Lower leg skin (tissue), 4 donors: Measurements from ENCODE around the gene NALF2. TPM values are rescaled to one million over a fixed set of nuclear protein-coding genes. Genes with fewer than 3 reads are reported as not detected.
A peak's percentile ranks its signal among the peaks of the same experiment; 100 is the strongest.

Source experiments
- DNase-seq, 2 donors: peaks; one replicate each; pipeline ENCODE4 v3.0.0-alpha.2; 2019; ENCODE audit warnings: low spot score in 2 of 2
- H3K4me3 ChIP-seq: fragments of 200-600 bp; sonication (generic); 2 replicates; pipeline ENCODE4 v1.5.1; 2017; ENCODE audit warnings: mild to moderate bottlenecking, low read depth; ENCODE audit not compliant: poor library complexity, severe bottlenecking
- POLR2A ChIP-seq, 2 donors: fragments of 450-650 bp; IDR thresholded peaks; one replicate each; pipeline ENCODE4 v1.6.1; 2016 to 2017; ENCODE audit warnings: antibody characterized with exemption in 2 of 2, mild to moderate bottlenecking in 1 of 2, moderate library complexity in 1 of 2
- WGBS, 2 donors: methylation state at CpG; one replicate each; pipeline ENCODE4 v1.1.5; 2018; 5-methylcytosine and 5-hydroxymethylcytosine counted together
- intact Hi-C: fragments of 100-400 bp; cut with DNase I; formaldehyde crosslinking; loops from one replicate; pipeline ENCODE4 v1.15.0; 2023; ENCODE audit warnings: low total_unique reads
- total RNA-seq, 4 donors: library from RNA; depleted of rRNA; stranded (reverse); fragments of >200 nt; gene quantifications; one replicate each; pipeline ENCODE4 v1.1.0, GENCODE V29; 2016
- TF ChIP-seq, protein P1 (sequence below), 3 donors: fragments of 450-650 bp; IDR thresholded peaks; one replicate each; pipeline ENCODE4 v1.5.1; 2016; ENCODE audit warnings: antibody characterized with exemption in 3 of 3, mild to moderate bottlenecking in 3 of 3, moderate library complexity in 2 of 3

Gene NALF2
- total RNA-seq, 4 donors from 2014 or later: 0.19 TPM; not detected in 3

DNA sequence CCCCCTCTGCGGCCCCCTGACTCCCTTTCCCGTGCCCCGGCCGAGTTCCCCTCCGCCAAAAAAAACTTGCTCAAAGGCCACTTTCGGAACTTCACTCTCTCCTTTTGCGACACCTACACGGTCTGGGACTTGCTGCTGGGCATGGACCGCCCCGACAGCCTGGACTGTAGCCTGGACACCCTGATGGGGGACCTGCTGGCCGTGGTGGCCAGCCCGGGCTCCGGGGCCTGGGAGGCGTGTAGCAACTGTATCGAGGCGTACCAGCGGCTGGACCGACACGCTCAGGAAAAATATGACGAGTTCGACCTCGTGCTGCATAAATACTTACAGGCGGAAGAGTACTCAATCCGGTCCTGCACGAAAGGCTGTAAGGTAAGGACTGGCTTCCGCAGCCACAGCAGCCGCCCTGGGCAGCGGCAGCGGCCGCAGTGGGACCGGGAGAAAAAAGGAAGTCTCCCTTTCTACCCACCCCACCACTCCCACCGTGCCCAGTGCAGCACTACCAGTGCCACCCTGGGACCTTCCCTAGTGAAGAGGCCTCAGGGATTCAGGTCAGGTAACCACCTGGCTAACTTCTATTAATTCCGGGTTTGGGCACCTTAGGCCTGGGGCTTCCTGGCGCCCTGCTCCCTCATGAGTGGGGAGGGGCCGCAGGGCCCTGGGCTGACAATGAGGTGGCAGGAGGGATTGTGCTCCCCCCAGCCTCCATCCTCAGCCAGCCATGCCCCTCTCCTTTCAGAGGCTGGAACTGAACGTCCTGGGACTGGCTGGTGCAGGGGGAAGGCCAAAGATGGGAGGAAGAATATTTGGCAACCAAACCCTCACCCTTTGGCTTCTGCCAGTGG lies 1.9 kb downstream of the NALF2 start:
- 22 to 64% methylated on average over 21 to 32 of the region's 36 CpGs for whole genome bisulfite sequencing, 2 donors
- DNase-seq: peak in 1 of 2 donors; percentile 75
- TF ChIP-seq, protein P1, sequence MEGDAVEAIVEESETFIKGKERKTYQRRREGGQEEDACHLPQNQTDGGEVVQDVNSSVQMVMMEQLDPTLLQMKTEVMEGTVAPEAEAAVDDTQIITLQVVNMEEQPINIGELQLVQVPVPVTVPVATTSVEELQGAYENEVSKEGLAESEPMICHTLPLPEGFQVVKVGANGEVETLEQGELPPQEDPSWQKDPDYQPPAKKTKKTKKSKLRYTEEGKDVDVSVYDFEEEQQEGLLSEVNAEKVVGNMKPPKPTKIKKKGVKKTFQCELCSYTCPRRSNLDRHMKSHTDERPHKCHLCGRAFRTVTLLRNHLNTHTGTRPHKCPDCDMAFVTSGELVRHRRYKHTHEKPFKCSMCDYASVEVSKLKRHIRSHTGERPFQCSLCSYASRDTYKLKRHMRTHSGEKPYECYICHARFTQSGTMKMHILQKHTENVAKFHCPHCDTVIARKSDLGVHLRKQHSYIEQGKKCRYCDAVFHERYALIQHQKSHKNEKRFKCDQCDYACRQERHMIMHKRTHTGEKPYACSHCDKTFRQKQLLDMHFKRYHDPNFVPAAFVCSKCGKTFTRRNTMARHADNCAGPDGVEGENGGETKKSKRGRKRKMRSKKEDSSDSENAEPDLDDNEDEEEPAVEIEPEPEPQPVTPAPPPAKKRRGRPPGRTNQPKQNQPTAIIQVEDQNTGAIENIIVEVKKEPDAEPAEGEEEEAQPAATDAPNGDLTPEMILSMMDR (IDR thresholded peaks at IDR 0.05): no peak
- TF ChIP-seq POLR2A (IDR thresholded peaks at IDR 0.05): no peak
- H3K4me3 ChIP-seq: no peak overlapping the region
- intact Hi-C loops: no loop called here

DNA sequence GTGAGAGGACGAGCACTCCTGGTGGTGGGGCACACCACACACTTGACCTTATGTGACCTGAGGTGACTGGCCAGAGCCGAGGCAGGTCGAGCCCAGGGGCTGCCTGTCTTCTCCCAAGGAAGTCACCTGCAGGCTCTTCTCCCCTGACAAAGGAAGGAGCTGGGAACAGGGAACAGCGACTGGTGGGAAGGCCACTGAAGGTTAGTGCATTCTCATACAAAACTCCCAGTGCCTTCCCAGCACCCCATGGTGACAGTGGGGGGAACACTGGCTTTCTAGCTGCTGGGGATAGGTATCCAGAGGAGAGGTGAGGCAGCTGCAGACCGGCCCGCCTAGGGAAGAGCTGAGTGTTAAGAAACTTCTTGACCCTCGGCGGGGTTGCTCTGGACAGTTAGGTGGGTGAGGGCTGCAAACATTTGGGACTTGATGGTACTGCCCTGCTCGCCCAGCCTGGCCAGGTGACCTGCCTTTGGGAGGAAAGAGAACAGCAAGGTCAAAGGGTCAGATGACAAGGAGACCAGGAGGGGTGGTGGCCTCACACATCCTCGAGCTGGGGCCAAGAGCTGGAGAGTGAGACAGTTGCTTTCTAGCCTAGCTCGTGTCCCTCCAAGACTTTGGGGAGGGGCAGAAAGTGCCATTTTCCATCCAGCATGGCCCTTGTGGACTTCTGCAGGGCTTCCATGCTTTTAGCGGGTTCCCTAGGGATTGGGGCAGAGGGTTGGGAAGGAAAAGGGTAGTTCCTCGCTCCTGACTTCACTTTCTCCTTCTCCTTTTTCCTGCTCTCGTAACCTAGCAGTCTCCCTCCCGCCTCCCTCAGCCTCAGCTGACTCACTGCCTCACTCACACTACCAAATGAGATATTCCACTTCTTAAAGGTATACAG lies 2.7 kb downstream of the NALF2 start:
- intact Hi-C loops: no loop called here
- TF ChIP-seq POLR2A (IDR thresholded peaks at IDR 0.05): no peak
- TF ChIP-seq, protein P1 (IDR thresholded peaks at IDR 0.05): no peak
- 46 to 62% methylated on average over 9 to 15 of the region's 15 CpGs for WGBS, 2 donors
- peak in 1 of 2 donors; percentile 70 for DNase-seq
- no peak overlapping the region for H3K4me3 ChIP-seq

DNA sequence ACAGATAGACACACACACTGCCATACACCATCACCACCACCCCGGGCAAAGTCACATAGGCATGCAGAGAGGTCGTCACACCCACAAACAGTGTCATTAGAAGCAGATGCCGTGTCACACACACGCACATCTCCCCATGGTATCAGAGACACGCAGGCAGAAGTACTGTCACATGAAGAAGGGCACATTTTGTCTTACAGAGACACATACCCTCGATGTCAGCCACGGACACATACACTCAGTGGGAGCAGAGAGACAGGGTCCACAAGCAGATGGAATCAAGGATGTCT lies 3.3 kb downstream of the NALF2 start:
- peak in 1 of 2 donors; percentile 57 for DNase-seq
- intact Hi-C loops: no loop called here
- no peak overlapping the region for H3K4me3 ChIP-seq
- 61 to 68% methylated on average over 7 of the region's 7 CpGs for WGBS, 2 donors
- TF ChIP-seq POLR2A (IDR thresholded peaks at IDR 0.05): no peak
- TF ChIP-seq, protein P1 (IDR thresholded peaks at IDR 0.05): no peak

DNA sequence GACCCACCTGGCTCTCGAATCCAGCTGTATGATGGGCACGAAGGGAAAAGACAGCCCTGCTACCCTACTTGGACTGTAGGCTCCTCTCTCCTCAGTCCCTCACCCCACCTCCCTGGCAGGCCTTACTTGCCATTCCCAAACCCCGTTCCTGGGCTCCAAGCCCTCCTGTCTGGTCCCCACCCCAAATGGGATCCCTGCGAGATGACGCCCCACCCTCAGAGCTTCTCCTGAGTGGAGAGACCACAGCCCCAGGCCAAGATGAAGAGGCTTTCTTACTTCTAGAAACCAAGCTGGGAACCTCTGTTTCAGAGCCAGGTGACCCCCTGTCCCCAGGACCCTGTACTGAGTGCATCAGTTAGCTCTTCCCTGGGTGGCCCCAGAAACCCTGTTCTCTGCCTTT lies 4.5 kb downstream of the NALF2 start:
- no peak for TF ChIP-seq POLR2A (IDR thresholded peaks at IDR 0.05)
- TF ChIP-seq, protein P1 (IDR thresholded peaks at IDR 0.05): no peak
- 80 to 81% methylated on average over 5 of the region's 5 CpGs for WGBS, 2 donors
- intact Hi-C loops: no loop called here
- H3K4me3 ChIP-seq: no peak overlapping the region
- DNase-seq: peak in 1 of 2 donors; percentile 50

DNA sequence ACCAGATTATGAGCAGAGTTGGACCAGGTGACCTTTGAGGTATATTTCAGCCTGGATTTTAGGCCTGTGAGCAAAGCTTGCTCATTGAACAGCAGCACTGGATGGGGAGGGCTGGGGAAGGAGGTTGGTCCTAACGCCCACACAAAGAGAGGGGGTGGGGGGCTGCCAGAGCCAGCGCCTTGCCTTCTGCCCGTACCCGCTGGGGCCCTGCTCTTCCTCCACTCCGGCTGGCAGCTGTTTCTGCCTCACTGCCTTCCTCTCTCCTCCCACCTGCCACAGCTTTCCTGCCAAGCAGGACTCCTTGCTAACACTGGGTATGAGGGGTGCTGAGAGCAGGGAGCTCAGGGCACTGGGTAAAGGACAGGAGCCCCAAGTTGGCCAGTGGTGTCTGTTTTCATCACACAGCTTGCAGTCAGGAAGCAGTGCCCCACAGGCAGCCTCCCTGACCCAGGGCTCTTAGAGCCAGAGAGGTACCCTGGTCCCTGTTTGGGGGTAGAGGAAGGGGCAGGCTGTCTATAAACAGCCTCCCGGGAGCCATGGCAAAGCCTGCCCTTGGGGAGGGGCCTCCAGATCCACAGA lies 6.1 kb downstream of the NALF2 start:
- DNase-seq: peak in 1 of 2 donors; percentile 31
- 63 to 64% methylated on average over 5 to 6 of the region's 6 CpGs for WGBS, 2 donors
- intact Hi-C loops: no loop called here
- TF ChIP-seq, protein P1 (IDR thresholded peaks at IDR 0.05): no peak
- TF ChIP-seq POLR2A (IDR thresholded peaks at IDR 0.05): no peak
- no peak overlapping the region for H3K4me3 ChIP-seq
